Vagina (tissue), 2 donors: ENCODE results near the gene CTDSP2.
"Not testable (repeated sequence)": the region's sequence is repeated elsewhere in the genome, so short reads cannot be mapped to it uniquely, and the experiment has no call there.

Source experiments
- CTCF ChIP-seq, 3 experiments: fragments of 450-650 bp in 2 of 3; fragments of 200-600 bp in 1 of 3; sonication (generic) in 1 of 3; IDR thresholded peaks; one replicate each; pipeline ENCODE4 v1.5.1; 2017 to 2019; ENCODE audit warnings: antibody characterized with exemption in 3 of 3, mild to moderate bottlenecking in 2 of 3, moderate library complexity in 2 of 3
- POLR2A ChIP-seq, 2 donors: fragments of 450-650 bp; IDR thresholded peaks; one replicate each; pipeline ENCODE4 v1.6.1; 2017; ENCODE audit warnings: antibody characterized with exemption in 2 of 2, mild to moderate bottlenecking in 2 of 2, moderate library complexity in 2 of 2
- POLR2AphosphoS5 ChIP-seq, 2 donors: sonication (generic); formaldehyde crosslinking; IDR thresholded peaks; one replicate each; pipeline ENCODE4 v1.9.0; 2017; ENCODE audit warnings: antibody characterized with exemption in 2 of 2, mild to moderate bottlenecking in 2 of 2, low read depth in 1 of 2; ENCODE audit not compliant: insufficient read depth in 1 of 2

- not testable (repeated sequence) for TF ChIP-seq CTCF (IDR thresholded peaks at IDR 0.05); POLR2AphosphoS5 (IDR thresholded peaks at IDR 0.05; ENCODE audit: insufficient read depth in 1 of 2, low read depth in 1 of 2); POLR2A (IDR thresholded peaks at IDR 0.05)
These were observed 25.5 kb downstream of the CTDSP2 start for GRCh38 chr12:57821015-57821414.
